Measurements from ENCODE around the gene IL2RA. TPM values are rescaled to one million over a fixed set of nuclear protein-coding genes. Genes with fewer than 3 reads are reported as not detected.

IL2RA gene
- total and polyA plus RNA-seq, 2 experiments from 2014 or later, result not detected

DNA sequence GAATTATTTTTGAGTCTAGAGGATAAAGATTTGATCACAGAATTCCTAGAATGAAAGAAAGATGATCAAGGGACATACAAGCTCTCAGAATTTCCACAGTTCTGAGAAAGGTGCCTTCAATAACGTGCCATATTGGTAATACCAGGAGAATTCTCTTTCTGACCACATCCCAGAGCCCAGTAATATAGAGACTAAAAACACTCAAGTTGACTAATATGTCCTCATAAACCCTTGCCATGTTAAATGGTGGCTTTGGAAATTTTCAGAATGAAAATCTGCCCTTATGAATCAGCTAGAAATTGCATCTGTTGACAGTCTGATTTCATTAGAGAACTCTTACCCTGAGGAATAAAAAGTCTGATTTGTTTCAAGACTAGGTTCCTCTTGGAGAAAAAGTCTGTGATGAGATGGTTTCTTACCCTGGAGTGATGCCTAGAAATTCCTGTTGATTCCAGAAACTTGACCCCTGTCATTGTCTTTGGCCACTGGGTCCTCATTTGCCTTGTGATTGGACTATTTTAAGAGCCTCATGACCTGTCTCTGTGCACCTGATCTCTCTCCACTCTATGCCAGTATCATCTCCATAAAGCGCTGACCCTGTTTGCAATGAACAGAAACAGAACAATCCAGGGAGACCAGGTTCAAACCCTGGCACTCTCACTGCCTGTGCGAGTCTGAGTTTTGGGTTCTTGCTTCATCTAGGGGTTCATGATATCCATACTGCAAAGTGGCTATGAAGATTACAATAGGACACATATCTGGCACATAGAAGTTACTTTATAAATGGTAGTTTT lies 3.3 kb downstream of the IL2RA start:
- Histone ChIP-seq H3K27ac (no peak overlapping the region), H3K27me3 (no peaks in the 10 kb centered on the region), H3K4me3 (no peak overlapping the region), H3K4me1 (ENCODE audit: low read depth) (no peaks in the 10 kb centered on the region), H3K36me3 (no peaks in the 10 kb centered on the region), H3K9me3 (ENCODE audit: low read depth) (no peaks in the 10 kb centered on the region)
- TF ChIP-seq CTCF (IDR thresholded peaks at IDR 0.05; ENCODE audit: low read depth, low read length), result no peak
- DNase-seq (ENCODE audit: low read depth in 1 of 2, low spot score in 1 of 2), result no peak

DNA sequence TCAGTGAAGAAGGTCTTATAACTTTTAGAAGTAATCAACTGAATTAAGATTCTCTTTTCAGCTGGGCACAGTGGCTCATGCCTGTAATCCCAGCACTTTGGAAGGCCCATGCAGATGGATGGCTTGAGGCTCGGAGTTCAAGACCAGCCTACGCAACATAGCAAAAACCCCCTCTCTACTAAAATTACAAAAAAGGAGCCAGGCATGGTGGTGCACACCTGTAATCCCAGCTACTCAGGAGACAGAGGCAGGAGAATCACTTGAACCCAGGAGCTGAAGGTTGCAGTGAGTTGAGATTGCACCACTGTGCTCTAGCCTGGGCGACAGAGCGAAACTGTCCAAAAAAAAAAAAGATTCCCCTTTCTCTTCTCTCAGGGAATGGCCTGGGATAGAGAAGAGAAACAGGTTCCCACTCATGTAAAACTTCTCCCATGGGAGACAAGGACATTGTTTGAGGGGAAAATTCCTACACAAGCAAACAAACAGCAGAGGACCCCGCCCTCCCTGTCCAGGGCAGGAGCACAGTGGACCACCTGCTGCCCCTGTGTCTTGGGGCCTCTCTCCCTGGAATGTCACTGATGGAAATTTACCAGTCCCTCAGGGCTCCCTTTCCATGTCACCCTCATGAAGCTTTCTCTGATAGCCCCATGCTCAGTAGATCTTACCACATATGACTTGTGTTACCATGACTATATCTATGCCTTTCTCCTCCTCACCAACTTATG lies 5.6 kb downstream of the IL2RA start:
- Histone ChIP-seq H3K27me3 (no peaks in the 10 kb centered on the region), H3K4me1 (ENCODE audit: low read depth) (no peaks in the 10 kb centered on the region), H3K27ac (no peak overlapping the region), H3K4me3 (no peak overlapping the region), H3K9me3 (ENCODE audit: low read depth) (no peaks in the 10 kb centered on the region), H3K36me3 (no peaks in the 10 kb centered on the region)
- no peak for TF ChIP-seq CTCF (IDR thresholded peaks at IDR 0.05; ENCODE audit: low read depth, low read length)
- no peak for DNase-seq (ENCODE audit: low read depth in 1 of 2, low spot score in 1 of 2)

GRCh38 chr10:6055929-6056328 lies 6.2 kb downstream of the IL2RA start:
- H3K36me3 ChIP-seq, result no peaks in the 10 kb centered on the region
- H3K9me3 ChIP-seq (ENCODE audit: low read depth), result no peaks in the 10 kb centered on the region
- H3K4me1 ChIP-seq (ENCODE audit: low read depth), result no peaks in the 10 kb centered on the region
- DNase-seq (ENCODE audit: low read depth in 1 of 2, low spot score in 1 of 2), result no peak
- TF ChIP-seq CTCF (IDR thresholded peaks at IDR 0.05; ENCODE audit: low read depth, low read length), result no peak
- no peak overlapping the region for H3K4me3 ChIP-seq
- H3K27me3 ChIP-seq, result no peaks in the 10 kb centered on the region
- H3K27ac ChIP-seq, result no peak overlapping the region

DNA sequence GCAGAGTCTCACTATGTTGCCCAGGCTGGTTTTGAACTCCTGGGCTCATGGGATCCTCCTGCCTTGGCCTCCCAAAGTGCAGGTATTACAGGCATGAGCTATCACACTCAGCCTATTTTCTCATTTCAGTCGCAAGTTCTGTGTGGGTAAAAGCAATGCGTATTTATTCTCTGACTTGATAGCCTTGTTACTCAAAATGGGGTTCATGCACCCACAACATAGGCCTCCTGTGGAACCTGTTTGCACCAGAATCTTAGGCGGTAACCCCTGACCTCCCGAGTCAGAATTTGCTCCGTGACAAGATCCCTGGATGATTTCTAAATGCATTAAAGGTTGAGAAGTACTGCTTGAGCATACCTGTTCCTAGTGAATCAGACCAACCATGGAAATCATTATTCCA lies 7.3 kb downstream of the IL2RA start:
- H3K9me3 ChIP-seq (ENCODE audit: low read depth), result no peaks in the 10 kb centered on the region
- DNase-seq (ENCODE audit: low read depth in 1 of 2, low spot score in 1 of 2), result no peak
- no peak for TF ChIP-seq CTCF (IDR thresholded peaks at IDR 0.05; ENCODE audit: low read depth, low read length)
- no peaks in the 10 kb centered on the region for H3K4me1 ChIP-seq (ENCODE audit: low read depth)
- no peak overlapping the region for H3K27ac ChIP-seq
- no peaks in the 10 kb centered on the region for H3K36me3 ChIP-seq
- H3K4me3 ChIP-seq, result no peak overlapping the region
- H3K27me3 ChIP-seq, result no peaks in the 10 kb centered on the region

GRCh38 chr10:6053816-6054631 lies 8.1 kb downstream of the IL2RA start:
- Histone ChIP-seq H3K36me3 (no peaks in the 10 kb centered on the region), H3K9me3 (ENCODE audit: low read depth) (no peaks in the 10 kb centered on the region), H3K27ac (no peak overlapping the region), H3K4me3 (no peak overlapping the region), H3K27me3 (no peaks in the 10 kb centered on the region), H3K4me1 (ENCODE audit: low read depth) (no peaks in the 10 kb centered on the region)
- no peak for DNase-seq (ENCODE audit: low read depth in 1 of 2, low spot score in 1 of 2)
- TF ChIP-seq CTCF (IDR thresholded peaks at IDR 0.05; ENCODE audit: low read depth, low read length), result no peak
